HepG2 (cell line): ENCODE measurements around the gene NDUFA13. TPM values are rescaled to one million over a fixed set of nuclear protein-coding genes. Genes with fewer than 3 reads are reported as not detected.

Experiments used
- ATAC-seq: fragments of 200-7000 bp; cut with Tn5 transposase; 3 replicates; pipeline ENCODE4 v1.9.1; 2020; ENCODE audit warnings: mild to moderate bottlenecking, moderate library complexity
- BruUV-seq: library from RNA; stranded (reverse); fragments of 400-500 nt; replicated peaks from 2 replicates; lab custom pipeline; 2021; lab: Mats Ljungman, UMichigan
- CTCF ChIA-PET: fragments of 300-600 bp; formaldehyde crosslinking; extraction: SDS; loops from one replicate; lab custom pipeline; 2021; ENCODE audit warnings: low total read pairs, inconsistent platforms, low intra/inter-chr PET ratio; lab: Yijun Ruan, JAX
- POLR2A ChIA-PET: fragments of 350-600 bp; sonication (Branson Sonifier 250); formaldehyde crosslinking; loops from one replicate; lab custom pipeline; 2020; ENCODE audit warnings: antibody characterized with exemption, inconsistent platforms; lab: Yijun Ruan, JAX
- DNase-seq: peaks from one replicate; pipeline ENCODE4 v3.0.0-alpha.2; 2015; ENCODE audit warnings: low spot score
- FAIRE-seq: peaks from 3 replicates; lab custom pipeline; 2011; peaks lifted over from hg19 to GRCh38; lab: Jason Lieb, UNC
- H2AFZ ChIP-seq: one replicate; pipeline ENCODE4 v1.6.1; 2011; ENCODE audit warnings: low read length, inconsistent platforms
- H3K27ac ChIP-seq: fragments of 300-600 bp; 3 replicates; pipeline ENCODE4 v1.8.0; 2011; ENCODE audit warnings: mixed run types, mild to moderate bottlenecking, mixed read lengths, low read length, inconsistent platforms; ENCODE audit not compliant: insufficient read depth; ENCODE audit errors: extremely low read length
- H3K27me3 ChIP-seq, 2 experiments: fragments of 200-600 bp in 1 of 2; 2 replicates in 1 of 2; 3 replicates in 1 of 2; pipeline versions ENCODE4 v1.6.0 to v1.8.0; 2011; ENCODE audit warnings: low read length in 2 of 2, mild to moderate bottlenecking in 2 of 2, moderate library complexity in 2 of 2, inconsistent platforms in 1 of 2; ENCODE audit not compliant: insufficient read depth in 2 of 2, control insufficient read depth in 1 of 2
- H3K36me3 ChIP-seq, 2 experiments: fragments of 200-600 bp in 1 of 2; replicated peaks in 1 of 2; 2 replicates in 1 of 2; 3 replicates in 1 of 2; pipeline versions ENCODE4 v1.5.1 to v1.8.0; 2011; ENCODE audit warnings: low read length in 2 of 2, inconsistent platforms in 1 of 2; ENCODE audit not compliant: insufficient read depth in 2 of 2, control insufficient read depth in 1 of 2
- H3K4me1 ChIP-seq: 2 replicates; pipeline ENCODE4 v1.5.1; 2012; ENCODE audit warnings: low read length, inconsistent platforms; ENCODE audit not compliant: insufficient read depth
- H3K4me2 ChIP-seq: 2 replicates; pipeline ENCODE4 v1.6.0; 2011; ENCODE audit warnings: low read depth, low read length, inconsistent platforms
- H3K4me3 ChIP-seq, 3 experiments: fragments of 200-600 bp in 1 of 3; sonication (generic), shearing (Covaris generic) in 1 of 3; replicated peaks in 1 of 3; 2 replicates each; pipeline ENCODE4 v1.5.1; 2011 to 2016; ENCODE audit warnings: low read length in 3 of 3, inconsistent platforms in 2 of 3, low read depth in 2 of 3, mild to moderate bottlenecking in 2 of 3, control low read depth in 1 of 3, mixed read lengths in 1 of 3; ENCODE audit not compliant: insufficient read depth in 1 of 3
- H3K79me2 ChIP-seq: one replicate; pipeline ENCODE4 v1.6.1; 2011; ENCODE audit warnings: low read length, inconsistent platforms; ENCODE audit not compliant: insufficient read depth
- H3K9ac ChIP-seq: 2 replicates; pipeline ENCODE4 v1.6.0; 2011; ENCODE audit warnings: mild to moderate bottlenecking, low read depth, low read length, inconsistent platforms; ENCODE audit not compliant: insufficient read depth
- H3K9me3 ChIP-seq: 2 replicates; pipeline ENCODE4 v1.5.1; 2012; ENCODE audit warnings: mild to moderate bottlenecking, low read length
- H4K20me1 ChIP-seq: 2 replicates; pipeline ENCODE4 v1.6.0; 2011; ENCODE audit warnings: inconsistent platforms, mild to moderate bottlenecking, low read length, moderate library complexity; ENCODE audit not compliant: insufficient read depth
- HNRNPK ChIP-seq: fragments of 200-400 bp; formaldehyde crosslinking; IDR thresholded peaks from 2 replicates; pipeline ENCODE4 v1.6.1; 2018; ENCODE audit warnings: low read length, low read depth, moderate library complexity, mild to moderate bottlenecking; ENCODE audit not compliant: poor library complexity, severe bottlenecking
- HNRNPLL ChIP-seq: fragments of 200-400 bp; formaldehyde crosslinking; IDR thresholded peaks from 2 replicates; pipeline ENCODE4 v1.6.1; 2017; ENCODE audit warnings: mild to moderate bottlenecking, low read depth, low read length; ENCODE audit not compliant: poor library complexity, severe bottlenecking
- ZNF136 ChIP-seq: sonication (generic); formaldehyde crosslinking; IDR thresholded peaks from 2 replicates; pipeline ENCODE4 v1.8.1; 2022; ENCODE audit warnings: low read depth, mild to moderate bottlenecking, moderate library complexity, missing genetic modification reagents
- ZNF317 ChIP-seq: sonication (generic); formaldehyde crosslinking; IDR thresholded peaks from 2 replicates; pipeline ENCODE4 v1.5.0; 2020; ENCODE audit warnings: mild to moderate bottlenecking, missing genetic modification reagents
- WGBS: methylation state at CpG from one replicate; pipeline ENCODE4 v1.1.6; 2017; ENCODE audit warnings: low lambda C conversion rate; 5-methylcytosine and 5-hydroxymethylcytosine counted together
- in situ Hi-C: cut with HindIII; loops from 2 replicates; pipeline ENCODE4 v1.10.0; 2017; ENCODE audit warnings: low pct_unique_long_range_greater_than_20kb; ENCODE audit not compliant: extremely low pct_ligation_motif_present
- intact Hi-C: fragments of 100-400 bp; cut with micrococcal nuclease; formaldehyde crosslinking; loops from one replicate; pipeline ENCODE4 v1.10.0; 2022; ENCODE audit not compliant: unreplicated experiment
- polyA plus RNA-seq, 8 experiments: library from polyadenylated mRNA; depleted of rRNA in 3 of 8; stranded (reverse) in 7 of 8; unstranded in 1 of 8; fragments of >200 nt; fragmentation: Illumina TruSeq in 4 of 8; extraction: Trizol in 4 of 8; gene quantifications; 2 replicates each; pipeline versions ENCODE4 v1.2.1 to v1.2.3, GENCODE V29; 2011 to 2016; ENCODE audit warnings: low read depth in 4 of 8, missing spikeins in 1 of 8, mixed read lengths in 1 of 8; ENCODE audit not compliant: insufficient read depth in 1 of 8
- total RNA-seq, 5 experiments: library from RNA; depleted of rRNA; stranded (reverse); fragments of >200 nt; fragmentation: Illumina TruSeq; extraction: Trizol; gene quantifications; 2 replicates each; pipeline ENCODE4 v1.2.3, GENCODE V29; 2016; ENCODE audit warnings: low read depth in 1 of 5
- TF ChIP-seq, protein P1 (sequence below): sonication (generic); formaldehyde crosslinking; IDR thresholded peaks from 2 replicates; pipeline ENCODE4 v1.5.1; 2020; ENCODE audit warnings: mild to moderate bottlenecking, missing genetic modification reagents

The NDUFA13 gene
- total and polyA plus RNA-seq, 2 of the 13 experiments (the other 11 are each of a cell fraction or from before 2014, with no cell fraction given), result 337 to 366 TPM

GRCh38 chr19:19468424-19469050 is 47.5 kb upstream of the NDUFA13 start:
- Histone ChIP-seq H3K4me2 (no peak overlapping the region), H3K27me3 (no peaks in the 10 kb centered on the region), H3K4me1 (peaks cover 1% of the 10 kb centered on the region; the same call in 1 of the 2 replicates), H3K9ac (no peak overlapping the region), H3K79me2 (peaks cover 27% of the 10 kb centered on the region), H4K20me1 (peaks cover 10% of the 10 kb centered on the region; the same call in 1 of the 2 replicates), H3K4me3 (no peak overlapping the region)
- ATAC-seq, result no peak
- POLR2A ChIA-PET, result no interaction called here
- DNase-seq, result no peak
- WGBS, result 100% methylated on average over 2 of the region's 2 CpGs
- CTCF ChIA-PET, result no interaction called here
- in situ Hi-C loops (no loop called here), intact Hi-C loops (no loop called here)
- BruUV-seq, result TSS peak; percentile 39
- TF ChIP-seq HNRNPLL (no peak), ZNF136 (CRISPR knock-in tag) (peak; percentile 73; the same call in 1 of the 2 replicates), ZNF317 (CRISPR knock-in tag) (peak; percentile 100), HNRNPK (no peak)
- TF ChIP-seq, protein P1, sequence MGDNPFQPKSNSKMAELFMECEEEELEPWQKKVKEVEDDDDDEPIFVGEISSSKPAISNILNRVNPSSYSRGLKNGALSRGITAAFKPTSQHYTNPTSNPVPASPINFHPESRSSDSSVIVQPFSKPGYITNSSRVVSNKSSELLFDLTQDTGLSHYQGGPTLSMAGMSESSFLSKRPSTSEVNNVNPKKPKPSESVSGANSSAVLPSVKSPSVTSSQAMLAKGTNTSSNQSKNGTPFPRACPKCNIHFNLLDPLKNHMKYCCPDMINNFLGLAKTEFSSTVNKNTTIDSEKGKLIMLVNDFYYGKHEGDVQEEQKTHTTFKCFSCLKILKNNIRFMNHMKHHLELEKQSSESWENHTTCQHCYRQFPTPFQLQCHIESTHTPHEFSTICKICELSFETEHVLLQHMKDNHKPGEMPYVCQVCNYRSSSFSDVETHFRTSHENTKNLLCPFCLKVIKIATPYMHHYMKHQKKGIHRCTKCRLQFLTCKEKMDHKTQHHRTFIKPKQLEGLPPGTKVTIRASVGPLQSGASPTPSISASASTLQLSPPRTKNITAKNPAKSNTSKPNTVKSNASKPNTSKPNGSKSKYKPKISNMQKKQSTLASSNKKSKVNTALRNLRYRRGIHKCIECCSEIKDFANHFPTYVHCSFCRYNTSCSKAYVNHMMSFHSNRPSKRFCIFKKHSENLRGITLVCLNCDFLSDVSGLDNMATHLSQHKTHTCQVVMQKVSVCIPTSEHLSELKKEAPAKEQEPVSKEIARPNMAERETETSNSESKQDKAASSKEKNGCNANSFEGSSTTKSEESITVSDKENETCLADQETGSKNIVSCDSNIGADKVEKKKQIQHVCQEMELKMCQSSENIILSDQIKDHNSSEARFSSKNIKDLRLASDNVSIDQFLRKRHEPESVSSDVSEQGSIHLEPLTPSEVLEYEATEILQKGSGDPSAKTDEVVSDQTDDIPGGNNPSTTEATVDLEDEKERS (CRISPR knock-in tag), result 0 out of 2 replicates have a peak, but pooled peaks have one; percentile 47
- TF ChIP-seq, all 625 proteins: peak for 3
- Histone ChIP-seq H3K9me3 (peaks cover 15% of the 10 kb centered on the region), H2AFZ (no peak overlapping the region), H3K27ac (no peak overlapping the region), H3K36me3 (peaks cover 31 to 59% of the 10 kb centered on the region in 2 experiments)
- FAIRE-seq, result no peak
